IPS DF 6.9 (cell line): ENCODE measurements around the gene CPNE1.
"Not testable (repeated sequence)": the region's sequence is repeated elsewhere in the genome, so short reads cannot be mapped to it uniquely, and the experiment has no call there.

Source experiments
- DNase-seq: peaks from one replicate; pipeline ENCODE4 v3.0.0-alpha.2; 2013; ENCODE audit warnings: low read depth, low spot score
- H3K27ac ChIP-seq: one replicate; pipeline ENCODE4 v1.5.1; 2013; ENCODE audit warnings: low read length, control low read depth
- H3K27me3 ChIP-seq: 2 replicates; pipeline ENCODE4 v1.6.1; 2013; ENCODE audit warnings: mild to moderate bottlenecking, low read length; ENCODE audit not compliant: control insufficient read depth, insufficient read depth
- H3K36me3 ChIP-seq: 2 replicates; pipeline ENCODE4 v1.6.1; 2013; ENCODE audit warnings: low read length; ENCODE audit not compliant: control insufficient read depth, insufficient read depth
- H3K4me1 ChIP-seq: 2 replicates; pipeline ENCODE4 v1.6.1; 2013; ENCODE audit warnings: low read length; ENCODE audit not compliant: control insufficient read depth, insufficient read depth
- H3K4me3 ChIP-seq: 2 replicates; pipeline ENCODE4 v1.5.1; 2013; ENCODE audit warnings: mild to moderate bottlenecking, low read length
- H3K9me3 ChIP-seq: 2 replicates; pipeline ENCODE4 v1.6.1; 2013; ENCODE audit warnings: low read length, inconsistent platforms; ENCODE audit not compliant: control insufficient read depth, insufficient read depth
- WGBS: extraction: QIAGEN DNeasy Blood & Tissue Kit; methylation state at CpG from one replicate; pipeline ENCODE4 v1.1.7; 2013; ENCODE audit warnings: mixed read lengths, missing lambda C conversion rate; ENCODE audit not compliant: insufficient read length, insufficient coverage; 5-methylcytosine and 5-hydroxymethylcytosine counted together

The CPNE1 gene

DNA sequence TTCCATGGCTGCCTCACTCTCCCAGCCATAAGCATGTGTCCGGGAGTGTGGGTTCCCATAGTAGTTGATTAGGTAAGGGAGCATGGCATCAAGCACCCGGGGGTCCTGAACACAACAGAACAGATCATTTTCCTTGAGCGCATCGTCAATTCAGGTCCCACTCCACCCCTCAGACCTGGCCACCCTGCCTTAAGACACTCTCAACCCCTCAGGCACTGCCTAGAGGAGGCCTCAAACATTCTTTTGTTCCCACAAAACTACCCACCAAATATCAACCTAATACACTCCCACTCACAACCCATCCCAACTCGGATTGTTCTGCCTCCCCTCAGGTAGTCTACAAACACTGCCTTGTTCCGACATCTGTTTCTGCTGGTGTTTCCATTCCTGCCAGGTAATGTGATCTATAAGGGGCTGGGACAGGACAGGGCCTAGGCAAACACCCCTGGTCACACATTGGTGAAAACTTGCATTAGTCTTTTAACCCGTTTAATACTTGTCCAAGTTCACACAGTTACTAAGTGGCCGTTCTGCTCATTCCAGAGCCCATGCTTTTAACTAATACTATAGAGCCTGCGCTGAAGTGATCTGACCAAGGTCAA is 33.1 kb upstream of the CPNE1 start:
- 100% methylated on average over 1 of the region's 9 CpGs for WGBS
- Histone ChIP-seq H3K36me3 (no peaks in the 10 kb centered on the region; the same call in 1 of the 2 replicates), H3K9me3 (no peaks in the 10 kb centered on the region), H3K27ac (no peak overlapping the region), H3K4me1 (0 out of 2 replicates have a peak, but pooled peaks cover 1% of the 10 kb centered on the region), H3K27me3 (no peaks in the 10 kb centered on the region), H3K4me3 (no peak overlapping the region)
- DNase-seq: no peak

DNA sequence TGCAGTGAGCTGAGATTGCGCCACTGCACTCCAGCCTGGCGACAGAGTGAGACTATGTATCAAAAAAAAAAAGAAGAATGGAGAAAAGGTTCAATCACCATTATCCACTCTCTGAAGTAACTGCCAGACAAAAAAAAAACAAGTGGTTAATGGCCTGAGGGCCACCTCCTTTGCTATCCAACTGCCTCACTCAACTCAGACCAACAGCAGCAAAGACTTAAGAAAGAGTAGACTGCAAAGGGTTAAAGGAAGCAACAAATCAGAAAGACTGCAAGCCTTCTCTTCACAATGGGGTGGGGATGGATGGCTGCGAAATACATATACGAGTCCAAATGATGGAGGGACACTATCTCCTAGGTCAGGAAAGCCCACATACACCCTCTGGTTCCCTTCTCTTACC is 31.3 kb upstream of the CPNE1 start:
- 0 out of 2 replicates have a peak, but pooled peaks cover 1% of the 10 kb centered on the region for H3K4me1 ChIP-seq
- H3K9me3 ChIP-seq: no peaks in the 10 kb centered on the region
- no peak overlapping the region for H3K4me3 ChIP-seq
- no peaks in the 10 kb centered on the region; the same call in 1 of the 2 replicates for H3K36me3 ChIP-seq
- DNase-seq: no peak
- H3K27me3 ChIP-seq: no peaks in the 10 kb centered on the region
- H3K27ac ChIP-seq: no peak overlapping the region
- no CpG with 5 or more reads among the region's 4 CpGs for WGBS

DNA sequence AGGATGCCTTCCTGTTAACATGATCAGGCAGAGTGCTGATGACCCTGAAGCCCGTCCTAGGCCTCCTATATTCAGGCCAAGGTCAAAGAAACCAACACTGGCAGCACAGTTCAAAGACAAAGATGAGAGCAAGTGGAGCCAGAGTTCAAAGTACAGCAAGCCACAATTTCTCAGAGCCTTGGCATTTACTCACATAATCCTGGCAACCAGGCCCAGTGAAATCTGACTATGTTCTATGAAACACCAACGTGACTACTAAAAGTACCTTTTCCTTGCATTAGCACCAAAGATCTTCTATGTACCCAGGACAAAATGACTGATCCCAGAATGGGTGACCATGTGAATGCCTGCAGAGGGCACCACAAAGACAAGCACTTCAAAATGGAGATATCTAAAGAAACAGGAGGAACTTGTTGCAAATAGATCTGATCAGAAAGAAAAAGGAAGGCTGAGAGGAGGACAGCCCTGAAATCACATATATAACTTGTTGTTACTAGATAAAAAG is 30.6 kb upstream of the CPNE1 start:
- WGBS: no CpG with 5 or more reads among the region's 2 CpGs
- Histone ChIP-seq H3K36me3 (no peaks in the 10 kb centered on the region; the same call in 1 of the 2 replicates), H3K27me3 (no peaks in the 10 kb centered on the region), H3K4me1 (0 out of 2 replicates have a peak, but pooled peaks cover 1% of the 10 kb centered on the region), H3K27ac (no peak overlapping the region), H3K4me3 (no peak overlapping the region), H3K9me3 (no peaks in the 10 kb centered on the region)
- DNase-seq: no peak

DNA sequence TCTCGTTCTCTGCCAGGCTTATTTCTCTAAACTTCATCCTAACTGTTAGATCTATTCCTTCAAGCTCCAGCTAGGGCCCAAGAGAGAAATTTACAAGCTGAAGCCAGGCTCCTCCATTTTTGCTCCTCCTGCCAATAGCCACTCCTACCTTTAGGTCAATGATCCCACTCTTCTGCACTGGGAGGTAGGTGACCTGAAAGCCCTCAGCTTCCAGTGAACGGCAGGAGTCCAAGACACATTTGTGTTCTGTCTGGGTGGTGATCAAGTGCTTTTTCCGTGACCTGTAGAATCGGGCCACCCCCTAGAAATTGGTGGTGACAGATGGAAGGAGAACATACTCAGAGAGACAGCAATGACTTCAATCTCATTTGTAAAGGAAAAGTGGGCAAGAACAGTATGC is 25.6 kb upstream of the CPNE1 start:
- H3K36me3 ChIP-seq: no peaks in the 10 kb centered on the region; the same call in 1 of the 2 replicates
- WGBS: no CpG with 5 or more reads among the region's 4 CpGs

DNA sequence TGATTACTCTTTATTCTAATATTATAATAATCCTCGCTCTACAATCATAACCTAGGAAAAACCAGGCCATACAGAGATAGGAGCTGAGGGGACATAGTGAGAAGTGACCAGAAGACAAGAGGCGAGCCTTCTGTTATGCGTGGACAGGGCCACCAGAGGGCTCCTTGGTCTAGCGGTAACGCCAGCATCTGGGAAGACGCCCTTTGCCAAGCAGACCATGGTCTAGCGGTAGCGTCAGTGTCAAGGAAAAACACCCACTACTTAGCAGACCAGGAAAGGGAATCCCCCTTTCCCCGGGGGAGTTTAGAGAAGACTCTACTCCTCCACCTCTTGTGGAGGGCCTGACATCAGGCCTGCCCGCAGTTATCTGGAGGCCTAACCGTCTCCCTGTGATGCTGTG is 22.2 kb upstream of the CPNE1 start:
- not testable (repeated sequence) for DNase-seq, H3K9me3 ChIP-seq, H3K27ac ChIP-seq, H3K4me1 ChIP-seq, H3K36me3 ChIP-seq, H3K4me3 ChIP-seq, H3K27me3 ChIP-seq
- WGBS: no CpG with 5 or more reads among the region's 11 CpGs

More for the DNA sequence above, 25.6 kb upstream of the CPNE1 start:
- H3K4me1 ChIP-seq: no peaks in the 10 kb centered on the region
- H3K9me3 ChIP-seq: no peaks in the 10 kb centered on the region; the same call in 1 of the 2 replicates
- no peak overlapping the region for H3K27ac ChIP-seq
- DNase-seq: no peak
- H3K27me3 ChIP-seq: no peaks in the 10 kb centered on the region
- H3K4me3 ChIP-seq: no peak overlapping the region

DNA sequence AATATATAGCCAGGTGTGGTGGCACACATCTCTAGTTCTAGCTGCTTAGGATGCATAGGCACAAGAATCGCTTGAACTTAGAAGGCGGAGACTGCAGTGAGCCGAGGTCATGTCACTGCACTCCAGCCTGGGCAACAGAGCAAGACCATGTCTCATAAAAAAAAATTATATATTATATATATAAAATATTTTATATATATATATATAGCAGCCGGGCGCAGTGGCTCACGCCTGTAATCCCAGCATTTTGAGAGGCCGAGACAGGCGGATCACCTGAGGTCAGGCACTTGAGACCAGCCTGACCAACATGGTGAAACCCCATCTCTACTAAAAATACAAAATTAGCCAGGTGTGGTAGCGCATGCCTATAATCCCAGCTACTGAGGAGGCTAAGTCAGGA is 20.7 kb upstream of the CPNE1 start:
- H3K4me3 ChIP-seq, H3K36me3 ChIP-seq, H3K9me3 ChIP-seq, H3K27me3 ChIP-seq, H3K27ac ChIP-seq, DNase-seq, H3K4me1 ChIP-seq: not testable (repeated sequence)
- WGBS: no CpG with 5 or more reads among the region's 9 CpGs

DNA sequence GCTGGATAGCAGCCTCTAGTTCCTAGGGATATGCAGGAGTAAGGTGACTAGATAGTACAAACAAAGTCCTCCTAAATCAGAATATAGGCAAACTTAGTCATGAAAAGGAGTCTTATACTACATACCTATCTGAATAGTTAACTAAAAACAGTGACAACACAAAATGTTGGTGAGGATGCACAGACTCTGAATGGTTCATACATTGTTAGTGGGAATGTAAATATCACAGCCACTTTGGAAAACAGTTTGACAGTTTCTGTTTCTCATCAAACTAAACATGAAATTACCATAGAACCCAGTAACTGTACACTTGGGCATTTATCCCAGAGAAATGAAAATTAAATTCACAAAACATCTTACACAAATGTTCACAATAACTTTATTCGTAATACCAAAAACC is 17.3 kb upstream of the CPNE1 start:
- H3K4me3 ChIP-seq: no peak overlapping the region
- no peaks in the 10 kb centered on the region; the same call in 1 of the 2 replicates for H3K9me3 ChIP-seq
- no peaks in the 10 kb centered on the region for H3K36me3 ChIP-seq
- H3K27ac ChIP-seq: no peak overlapping the region
- WGBS: 100% methylated on average over 1 of the region's 1 CpG
- H3K4me1 ChIP-seq: no peaks in the 10 kb centered on the region
- DNase-seq: no peak
- no peaks in the 10 kb centered on the region; the same call in 1 of the 2 replicates for H3K27me3 ChIP-seq

DNA sequence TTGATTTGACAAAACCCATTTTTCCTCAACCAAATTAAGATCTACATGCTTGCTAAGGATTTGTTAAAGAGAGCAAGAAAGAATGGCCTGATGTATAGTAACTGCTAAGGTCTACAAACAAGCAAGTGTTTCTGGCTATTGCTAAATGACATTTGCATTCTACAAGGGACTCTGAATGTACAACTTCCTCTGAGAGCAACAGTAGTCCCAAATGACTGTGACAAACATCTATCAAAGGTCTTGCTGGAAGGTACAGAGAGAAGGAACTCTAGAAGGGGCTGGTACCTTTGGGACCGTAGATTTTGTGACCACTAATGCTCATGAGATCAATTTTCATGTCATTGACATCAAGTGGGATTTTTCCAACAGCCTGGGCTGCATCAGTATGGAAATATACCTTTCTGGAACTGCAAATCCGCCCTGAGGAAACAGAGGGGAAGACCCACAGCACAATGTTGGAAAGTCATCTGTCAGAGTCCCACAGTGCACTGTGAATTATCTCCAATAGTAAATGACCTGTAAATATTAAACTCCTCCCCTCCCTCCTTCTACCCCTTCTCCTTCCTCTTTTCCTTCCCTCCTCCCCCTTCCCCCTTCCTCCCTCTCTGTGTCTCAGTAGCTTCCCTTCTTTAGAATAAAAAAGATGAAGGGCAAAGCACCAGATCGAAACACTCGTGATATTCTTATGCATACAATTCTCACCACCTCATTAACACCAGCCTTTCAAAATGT is 15.9 kb upstream of the CPNE1 start:
- H3K36me3 ChIP-seq: no peaks in the 10 kb centered on the region
- no peak overlapping the region for H3K27ac ChIP-seq
- no peaks in the 10 kb centered on the region for H3K9me3 ChIP-seq
- DNase-seq: no peak
- no peak overlapping the region for H3K4me3 ChIP-seq
- H3K4me1 ChIP-seq: no peaks in the 10 kb centered on the region
- WGBS: no CpG with 5 or more reads among the region's 4 CpGs
- H3K27me3 ChIP-seq: no peaks in the 10 kb centered on the region; the same call in 1 of the 2 replicates

DNA sequence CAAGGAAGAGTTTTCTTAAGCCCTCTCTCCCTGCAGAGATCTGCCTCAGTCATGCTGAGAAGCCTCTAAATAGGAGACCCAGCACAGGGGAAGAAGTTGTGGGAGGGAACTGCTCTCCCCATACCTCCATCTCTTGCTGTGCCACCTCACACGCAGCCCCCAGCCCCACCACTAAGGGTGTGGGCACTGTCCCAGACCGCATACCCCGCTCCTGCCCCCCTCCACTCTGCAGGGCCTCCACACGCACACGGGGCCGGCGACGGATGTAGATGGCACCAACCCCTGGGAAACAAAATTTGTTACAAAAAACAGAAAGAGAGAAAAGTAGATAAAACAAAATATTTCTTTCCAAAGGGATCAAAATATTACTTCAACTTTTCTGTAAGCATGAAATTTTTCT is 10.2 kb upstream of the CPNE1 start:
- H3K27ac ChIP-seq: no peak overlapping the region
- H3K4me1 ChIP-seq: no peaks in the 10 kb centered on the region
- DNase-seq: no peak
- 0 out of 2 replicates have a peak, but pooled peaks cover 2% of the 10 kb centered on the region for H3K36me3 ChIP-seq
- no peak overlapping the region for H3K4me3 ChIP-seq
- no CpG with 5 or more reads among the region's 8 CpGs for WGBS
- H3K9me3 ChIP-seq: no peaks in the 10 kb centered on the region
- no peaks in the 10 kb centered on the region for H3K27me3 ChIP-seq

DNA sequence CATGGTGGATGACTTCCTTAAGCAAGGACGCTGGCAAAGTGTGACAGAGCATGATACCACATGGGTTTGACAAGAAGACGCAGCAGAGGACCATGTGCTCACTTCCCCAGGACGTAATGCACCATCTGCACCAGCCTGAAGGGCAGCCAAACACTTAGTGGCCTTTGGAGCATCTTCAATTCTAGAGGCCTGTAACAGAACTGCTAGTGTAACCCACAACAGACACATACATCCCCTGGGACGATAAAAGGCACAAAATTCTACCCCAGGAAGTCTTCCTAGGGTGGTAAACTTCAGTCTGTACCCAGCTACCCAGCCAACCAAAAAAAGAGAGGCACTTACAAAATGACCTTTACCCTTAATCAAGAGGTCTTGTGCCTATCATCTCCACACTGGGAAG is 9.2 kb upstream of the CPNE1 start:
- Histone ChIP-seq H3K27ac (no peak overlapping the region), H3K27me3 (no peaks in the 10 kb centered on the region), H3K4me3 (no peak overlapping the region), H3K4me1 (no peaks in the 10 kb centered on the region), H3K9me3 (no peaks in the 10 kb centered on the region), H3K36me3 (0 out of 2 replicates have a peak, but pooled peaks cover 8% of the 10 kb centered on the region)
- DNase-seq: no peak
- no CpG with 5 or more reads among the region's 4 CpGs for WGBS
